ENCODE measurements around the gene RIPK3.

The RIPK3 gene

DNA sequence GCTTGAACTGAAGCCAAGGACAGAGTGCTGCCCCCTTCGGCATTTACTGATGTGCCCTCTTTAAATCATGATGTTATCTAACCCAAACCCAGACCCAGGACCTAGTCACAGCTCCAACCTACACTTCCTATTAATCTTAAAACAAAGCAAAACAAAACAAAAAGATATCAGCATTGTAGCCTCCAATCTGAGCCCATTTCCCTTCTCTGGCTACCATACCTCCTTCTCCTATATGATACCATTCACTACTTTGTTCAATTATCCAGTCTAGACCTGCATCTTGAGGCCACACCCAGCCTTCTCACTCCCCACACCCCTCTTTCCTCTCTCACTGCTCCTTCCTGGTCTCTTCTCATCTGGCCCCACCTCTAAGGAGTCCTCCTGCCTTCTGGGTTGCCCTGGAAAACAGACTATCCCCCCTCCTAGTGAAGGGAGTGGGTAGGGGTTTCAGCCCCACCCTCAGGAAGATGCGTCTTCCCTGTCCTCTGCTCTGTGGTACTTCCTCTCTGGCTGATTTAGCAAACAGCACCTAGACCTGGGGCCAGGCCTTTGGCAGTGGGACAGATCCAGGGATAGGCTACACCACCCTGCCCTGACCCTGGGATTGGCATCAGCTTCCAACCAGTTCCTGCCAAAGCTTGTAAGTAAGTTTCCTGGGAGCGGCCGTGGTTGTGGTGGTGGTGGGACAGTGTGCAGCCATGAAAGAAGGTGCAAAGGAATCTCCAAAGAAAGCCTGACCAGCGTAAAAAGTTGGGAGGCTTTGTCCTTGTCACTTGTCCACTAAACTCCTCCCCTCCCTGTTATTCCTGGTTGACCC, 25.2 kb downstream of the RIPK3 start:
- ATAC-seq (replicated peaks) (no peak), DNase-seq (no peak)
- Mint-ChIP-seq H3K36me3 (peaks cover 9 to 28% of the 10 kb centered on the region in 2 donors), H3K27me3 (peaks cover 5% of the 10 kb centered on the region in 2 donors), H3K4me3 (peak overlapping the region in 1 of 2 donors; percentile 9), H3K27ac (peak overlapping the region; percentile 15), H3K9me3 (no peaks in the 10 kb centered on the region), H3K4me1 (peaks cover 47 to 60% of the 10 kb centered on the region in 2 donors)

DNA sequence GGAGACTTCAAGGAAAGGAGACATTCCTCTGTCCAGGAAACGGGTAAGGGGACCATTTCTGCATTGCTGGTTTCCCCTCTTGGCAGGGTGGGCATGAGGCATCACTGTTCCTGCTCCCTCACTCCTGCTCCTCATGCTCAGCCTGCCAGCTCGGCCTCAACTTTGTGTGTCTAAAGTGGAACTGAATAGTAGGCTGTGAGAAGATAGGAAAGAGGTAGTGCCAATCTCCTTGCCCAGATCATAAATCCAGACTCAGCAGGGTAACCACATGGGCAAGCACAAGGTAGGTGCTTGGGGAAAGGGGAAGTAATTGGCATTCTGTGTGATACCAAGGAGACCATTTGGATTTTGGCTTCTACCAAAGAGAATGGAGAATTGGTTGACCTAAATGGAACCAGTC, 25.9 kb downstream of the RIPK3 start:
- Mint-ChIP-seq H3K4me3 (peak overlapping the region in 1 of 2 donors; percentile 31), H3K36me3 (peaks cover 15 to 34% of the 10 kb centered on the region in 2 donors), H3K4me1 (peaks cover 52 to 67% of the 10 kb centered on the region in 2 donors), H3K27ac (peak overlapping the region; percentile 31), H3K9me3 (no peaks in the 10 kb centered on the region), H3K27me3 (no peaks in the 10 kb centered on the region)
- DNase-seq (no peak), ATAC-seq (replicated peaks) (no peak)

DNA sequence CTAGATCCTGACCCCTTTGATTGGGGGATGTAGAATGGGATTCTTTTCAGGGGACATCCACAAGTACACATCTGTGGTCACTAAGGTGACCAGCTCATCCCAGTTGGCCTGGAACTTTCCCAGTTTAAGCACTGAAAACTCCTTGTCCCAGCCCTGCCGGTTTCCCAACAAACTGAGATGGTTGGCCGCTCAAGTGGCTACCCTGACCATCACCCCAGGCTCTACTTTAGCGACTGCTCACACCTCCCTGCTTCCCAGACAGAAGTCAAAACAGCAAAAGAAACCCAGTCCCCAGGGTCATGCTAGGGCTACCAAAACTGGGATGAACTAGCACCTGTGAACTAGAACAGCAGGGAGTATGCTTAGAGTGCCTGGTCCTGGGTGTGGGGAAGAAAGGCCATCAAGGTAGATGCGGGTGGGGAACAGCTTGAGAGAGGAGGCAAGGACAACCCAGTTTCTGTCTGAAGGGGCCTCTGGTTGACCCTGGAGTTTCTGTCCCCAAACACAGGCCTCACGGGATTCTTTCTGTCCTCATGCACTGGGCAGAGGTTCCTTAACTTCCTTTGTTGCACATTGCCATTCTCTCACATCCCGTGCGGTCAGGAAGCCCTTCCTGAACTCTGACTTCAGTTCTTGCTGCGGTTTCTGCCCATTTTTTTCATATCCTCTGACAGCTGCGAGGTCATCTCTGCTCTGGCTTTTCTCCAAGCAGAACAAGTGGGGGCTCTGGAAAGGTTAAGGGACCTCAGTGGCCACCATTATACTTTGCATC, 26.9 kb downstream of the RIPK3 start:
- peak overlapping the region; percentile 59 for H3K27ac Mint-ChIP-seq
- no peaks in the 10 kb centered on the region for H3K9me3 Mint-ChIP-seq
- no peak overlapping the region for H3K4me3 Mint-ChIP-seq
- ATAC-seq (replicated peaks) (peak in 1 of 2 donors; percentile 6), DNase-seq (no peak)
- H3K36me3 Mint-ChIP-seq: peaks cover 21 to 41% of the 10 kb centered on the region in 2 donors
- H3K27me3 Mint-ChIP-seq: no peaks in the 10 kb centered on the region
- peaks cover 56 to 75% of the 10 kb centered on the region in 2 donors for H3K4me1 Mint-ChIP-seq

DNA sequence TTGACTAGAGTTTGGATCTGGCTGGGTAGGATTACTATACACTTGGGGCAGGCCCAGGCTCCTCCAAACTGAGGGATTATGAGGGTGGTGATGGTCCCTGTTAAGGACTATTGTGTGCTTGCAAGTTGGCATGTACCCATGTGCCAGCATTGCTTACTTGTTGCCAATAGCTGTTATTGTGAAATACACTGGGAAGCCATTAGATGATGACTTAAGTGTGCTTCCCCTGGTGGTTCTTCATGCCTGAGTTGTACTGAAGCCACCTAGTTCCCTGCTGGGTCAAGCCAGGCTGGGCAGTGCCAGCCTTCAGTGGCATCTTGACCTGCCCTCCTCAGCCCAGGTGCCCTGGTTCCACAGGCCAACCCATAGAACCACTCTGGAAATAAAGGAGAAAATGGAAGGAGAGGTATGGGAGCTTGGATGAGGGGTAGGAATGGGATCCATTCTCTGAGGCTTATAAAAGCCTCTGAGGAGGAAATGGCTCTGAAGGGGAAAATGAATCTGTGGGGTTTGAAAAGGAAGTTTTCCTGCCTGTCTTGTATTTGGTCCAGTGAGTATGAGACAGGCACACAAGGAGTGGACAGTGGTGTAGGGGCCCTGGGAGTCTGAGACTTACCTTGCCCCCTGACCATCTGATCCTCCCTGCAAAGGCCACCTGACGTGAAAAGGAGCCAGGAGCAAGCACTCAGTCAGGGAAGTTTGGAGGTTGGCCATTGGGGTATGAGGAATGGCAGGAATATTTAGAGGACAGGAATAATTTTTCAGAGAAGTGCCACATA, 27.8 kb downstream of the RIPK3 start:
- peak overlapping the region; percentile 25 for H3K27ac Mint-ChIP-seq

DNA sequence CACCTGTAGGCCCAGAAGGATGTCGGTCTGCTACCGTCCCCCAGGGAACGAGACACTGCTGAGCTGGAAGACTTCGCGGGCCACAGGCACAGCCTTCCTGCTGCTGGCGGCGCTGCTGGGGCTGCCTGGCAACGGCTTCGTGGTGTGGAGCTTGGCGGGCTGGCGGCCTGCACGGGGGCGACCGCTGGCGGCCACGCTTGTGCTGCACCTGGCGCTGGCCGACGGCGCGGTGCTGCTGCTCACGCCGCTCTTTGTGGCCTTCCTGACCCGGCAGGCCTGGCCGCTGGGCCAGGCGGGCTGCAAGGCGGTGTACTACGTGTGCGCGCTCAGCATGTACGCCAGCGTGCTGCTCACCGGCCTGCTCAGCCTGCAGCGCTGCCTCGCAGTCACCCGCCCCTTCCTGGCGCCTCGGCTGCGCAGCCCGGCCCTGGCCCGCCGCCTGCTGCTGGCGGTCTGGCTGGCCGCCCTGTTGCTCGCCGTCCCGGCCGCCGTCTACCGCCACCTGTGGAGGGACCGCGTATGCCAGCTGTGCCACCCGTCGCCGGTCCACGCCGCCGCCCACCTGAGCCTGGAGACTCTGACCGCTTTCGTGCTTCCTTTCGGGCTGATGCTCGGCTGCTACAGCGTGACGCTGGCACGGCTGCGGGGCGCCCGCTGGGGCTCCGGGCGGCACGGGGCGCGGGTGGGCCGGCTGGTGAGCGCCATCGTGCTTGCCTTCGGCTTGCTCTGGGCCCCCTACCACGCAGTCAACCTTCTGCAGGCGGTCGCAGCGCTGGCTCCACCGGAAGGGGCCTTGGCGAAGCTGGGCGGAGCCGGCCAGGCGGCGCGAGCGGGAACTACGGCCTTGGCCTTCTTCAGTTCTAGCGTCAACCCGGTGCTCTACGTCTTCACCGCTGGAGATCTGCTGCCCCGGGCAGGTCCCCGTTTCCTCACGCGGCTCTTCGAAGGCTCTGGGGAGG, 28.9 kb downstream of the RIPK3 start, which contains the start of gene LTB4R:
TSS of gene LTB4R (plus strand) at position 857 of the 959 bp plus-strand sequence. CDS start 4,150 bp downstream, outside the sequence.
- Mint-ChIP-seq H3K36me3 (peaks cover 24 to 58% of the 10 kb centered on the region in 2 donors), H3K4me1 (peaks cover 59 to 82% of the 10 kb centered on the region in 2 donors), H3K27me3 (no peaks in the 10 kb centered on the region), H3K27ac (peak within 1 kb of the TSS; percentile 84), H3K4me3 (peak within 1 kb of the TSS; percentile 76 to 79), H3K9me3 (no peaks in the 10 kb centered on the region)
- DNase-seq: peak; percentile 65
- peak; percentile 78 to 82 for ATAC-seq (replicated peaks)

More for the DNA sequence above, 27.8 kb downstream of the RIPK3 start:
- Mint-ChIP-seq H3K4me3 (peak overlapping the region; percentile 76 to 79), H3K27me3 (no peaks in the 10 kb centered on the region), H3K36me3 (peaks cover 24 to 47% of the 10 kb centered on the region in 2 donors), H3K9me3 (no peaks in the 10 kb centered on the region), H3K4me1 (peaks cover 59 to 79% of the 10 kb centered on the region in 2 donors)
- ATAC-seq (replicated peaks): no peak
- no peak for DNase-seq

DNA sequence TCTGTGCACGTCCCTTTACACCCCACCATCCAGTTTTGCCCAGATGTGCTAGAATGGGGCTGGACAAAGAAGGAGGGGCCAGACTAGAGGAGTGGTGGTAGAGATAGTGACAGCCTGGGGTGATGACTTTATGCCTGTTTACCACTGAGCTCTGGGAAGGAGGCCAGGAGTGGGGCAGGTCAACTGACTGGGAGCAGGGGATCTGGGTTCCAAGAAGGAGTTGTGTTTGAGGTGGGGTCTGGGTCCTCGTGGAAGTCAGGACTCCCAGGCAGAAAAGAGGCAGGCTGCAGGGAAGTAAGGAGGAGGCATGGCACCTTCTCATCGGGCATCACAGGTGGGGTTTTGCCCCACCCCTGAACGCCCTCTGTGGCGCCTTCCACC, 29.5 kb downstream of the RIPK3 start:
- no peaks in the 10 kb centered on the region for H3K9me3 Mint-ChIP-seq
- peaks cover 24 to 61% of the 10 kb centered on the region in 2 donors for H3K36me3 Mint-ChIP-seq
- H3K27ac Mint-ChIP-seq: peak overlapping the region; percentile 63
- H3K27me3 Mint-ChIP-seq: no peaks in the 10 kb centered on the region
- ATAC-seq (replicated peaks) (no peak), DNase-seq (no peak)
- H3K4me3 Mint-ChIP-seq: peak overlapping the region; percentile 18 to 79
- H3K4me1 Mint-ChIP-seq: peaks cover 59 to 83% of the 10 kb centered on the region in 2 donors

DNA sequence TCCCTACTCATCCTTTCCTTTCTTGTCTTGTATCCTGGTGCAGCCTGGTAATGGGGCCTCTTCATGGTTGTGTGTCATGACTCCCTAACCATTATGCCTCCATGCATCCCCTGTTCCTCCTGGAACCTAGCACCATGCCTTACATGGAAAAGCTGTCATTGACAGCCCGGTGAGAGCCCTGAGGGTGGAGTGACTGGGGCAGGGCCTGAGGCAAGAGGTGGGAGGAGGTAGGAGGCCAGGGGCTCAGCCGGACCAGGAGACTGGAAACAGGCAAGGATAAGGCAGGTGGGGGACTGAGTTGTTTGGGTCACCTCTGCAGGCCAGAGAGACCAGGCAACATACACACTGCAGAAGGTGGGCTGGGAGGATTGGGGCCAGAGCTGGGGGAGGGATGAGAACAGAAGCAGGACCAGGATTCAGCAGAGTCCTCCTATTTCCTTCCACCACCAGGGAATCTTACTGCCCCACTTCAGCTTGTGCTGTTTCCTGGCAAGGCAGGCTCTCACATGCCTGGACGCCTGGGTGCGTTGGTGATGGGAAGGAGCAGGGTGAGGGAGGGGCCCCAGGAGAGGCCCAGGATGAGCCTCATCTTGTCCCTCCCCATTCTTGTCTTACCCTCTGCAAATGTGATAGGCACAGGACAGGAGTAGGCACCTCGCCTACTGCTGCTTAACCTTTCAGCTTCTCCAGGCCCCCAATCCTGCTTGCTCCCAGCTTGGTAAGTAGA, 30.1 kb downstream of the RIPK3 start, which contains the start of gene LTB4R2:
TSS of gene LTB4R2 (plus strand) at position 603 of the 727 bp plus-strand sequence. CDS start 525 bp downstream, outside the sequence.
- no peaks in the 10 kb centered on the region for H3K9me3 Mint-ChIP-seq
- ATAC-seq (replicated peaks): no peak
- peaks cover 58 to 80% of the 10 kb centered on the region in 2 donors for H3K4me1 Mint-ChIP-seq
- no peak for DNase-seq
- H3K27me3 Mint-ChIP-seq: no peaks in the 10 kb centered on the region
- peak within 1 kb of the TSS; percentile 63 for H3K27ac Mint-ChIP-seq
- H3K36me3 Mint-ChIP-seq: peaks cover 27 to 66% of the 10 kb centered on the region in 2 donors
- peak within 1 kb of the TSS; percentile 76 to 79 for H3K4me3 Mint-ChIP-seq

DNA sequence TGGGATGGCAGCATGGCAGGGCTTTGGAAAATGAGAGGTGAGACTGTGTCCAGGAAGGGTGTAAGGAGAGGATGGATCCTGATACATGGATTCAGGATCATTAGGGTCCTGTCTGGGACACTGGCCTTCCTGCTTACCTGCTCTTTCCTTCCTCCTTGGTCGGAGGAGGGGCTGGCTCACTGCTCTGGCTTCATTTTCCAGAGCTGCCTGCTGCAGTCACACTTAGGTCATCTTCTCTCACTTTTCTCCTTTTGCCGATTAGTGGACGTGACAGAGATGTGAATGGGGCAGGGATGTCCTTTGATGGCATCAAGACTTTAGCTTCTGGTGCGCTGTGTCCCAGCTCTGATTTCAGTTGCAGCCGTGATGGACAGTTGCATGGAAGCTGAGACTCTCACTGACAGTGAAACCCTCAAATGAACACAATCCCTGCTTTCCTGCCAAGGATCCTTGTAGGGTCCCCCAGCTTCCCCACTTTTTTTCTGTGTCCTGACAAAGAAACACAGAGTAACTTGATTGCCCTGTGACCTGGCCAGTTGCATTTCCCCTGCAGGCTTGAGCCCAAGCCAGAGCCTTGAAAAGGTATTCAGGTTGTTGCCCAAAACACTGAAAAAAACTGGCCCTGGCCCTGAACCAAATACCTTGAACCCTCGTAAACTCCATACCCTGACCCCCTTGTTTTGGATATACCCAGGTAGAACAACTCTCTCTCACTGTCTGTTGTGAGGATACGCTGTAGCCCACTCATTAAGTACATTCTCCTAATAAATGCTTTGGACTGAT, 31.3 kb downstream of the RIPK3 start:
- H3K4me1 Mint-ChIP-seq: peaks cover 46 to 68% of the 10 kb centered on the region in 2 donors
- DNase-seq: no peak
- peaks cover 33 to 71% of the 10 kb centered on the region in 2 donors for H3K36me3 Mint-ChIP-seq
- no peaks in the 10 kb centered on the region for H3K9me3 Mint-ChIP-seq
- H3K27ac Mint-ChIP-seq: no peak overlapping the region
- no peak for ATAC-seq (replicated peaks)
- no peaks in the 10 kb centered on the region for H3K27me3 Mint-ChIP-seq
- no peak overlapping the region for H3K4me3 Mint-ChIP-seq

DNA sequence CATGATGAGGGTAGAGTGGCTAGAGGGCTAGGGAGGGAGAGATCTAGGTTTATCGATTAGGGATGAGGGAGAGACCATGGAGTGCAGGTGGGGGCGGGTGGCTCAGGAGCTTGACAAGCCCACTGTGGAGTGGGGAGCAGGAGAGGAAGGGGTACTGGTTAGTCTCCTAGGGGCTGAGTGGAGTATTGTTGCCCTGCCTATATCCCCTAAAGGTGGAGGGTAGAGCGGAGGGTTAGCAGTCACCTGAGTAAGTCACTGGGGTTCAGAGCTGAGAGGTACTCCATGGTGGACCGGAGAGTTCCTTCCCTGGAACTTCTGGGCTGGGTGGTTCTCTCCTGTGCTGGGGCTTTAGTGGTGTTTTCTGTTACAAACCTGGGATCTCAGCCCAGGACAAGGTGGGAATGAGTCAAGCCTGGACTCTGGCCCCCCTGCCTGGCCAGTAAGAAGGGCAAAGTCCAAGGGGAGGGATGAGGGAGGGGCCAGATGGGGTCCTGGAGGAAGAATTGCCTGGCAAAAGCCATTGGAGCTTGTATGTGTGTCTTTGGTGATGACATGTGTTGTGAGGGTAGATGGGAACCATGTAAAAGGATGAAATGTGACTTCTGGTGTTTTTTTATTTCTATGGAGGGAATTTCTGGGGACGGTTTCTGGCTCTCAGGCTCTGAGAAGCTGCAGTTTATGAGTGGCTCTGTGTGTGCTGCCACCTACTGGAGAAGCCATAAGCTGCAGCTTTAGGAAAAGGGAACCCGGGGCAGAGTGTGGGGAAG, 32.0 kb downstream of the RIPK3 start, which contains the start of gene CIDEB:
TSS of gene CIDEB (minus strand) at position 403 of the 767 bp plus-strand sequence. CDS start at position 284, 119 bp downstream.
- peaks cover 39 to 60% of the 10 kb centered on the region in 2 donors for H3K4me1 Mint-ChIP-seq
- no peaks in the 10 kb centered on the region for H3K9me3 Mint-ChIP-seq
- peak; percentile 50 for DNase-seq
- H3K27ac Mint-ChIP-seq: peak within 1 kb of the TSS; percentile 25
- no peaks in the 10 kb centered on the region for H3K27me3 Mint-ChIP-seq
- peak; percentile 13 to 30 for ATAC-seq (replicated peaks)
- peaks cover 37 to 71% of the 10 kb centered on the region in 2 donors for H3K36me3 Mint-ChIP-seq
- no peak within 1 kb of the TSS for H3K4me3 Mint-ChIP-seq

DNA sequence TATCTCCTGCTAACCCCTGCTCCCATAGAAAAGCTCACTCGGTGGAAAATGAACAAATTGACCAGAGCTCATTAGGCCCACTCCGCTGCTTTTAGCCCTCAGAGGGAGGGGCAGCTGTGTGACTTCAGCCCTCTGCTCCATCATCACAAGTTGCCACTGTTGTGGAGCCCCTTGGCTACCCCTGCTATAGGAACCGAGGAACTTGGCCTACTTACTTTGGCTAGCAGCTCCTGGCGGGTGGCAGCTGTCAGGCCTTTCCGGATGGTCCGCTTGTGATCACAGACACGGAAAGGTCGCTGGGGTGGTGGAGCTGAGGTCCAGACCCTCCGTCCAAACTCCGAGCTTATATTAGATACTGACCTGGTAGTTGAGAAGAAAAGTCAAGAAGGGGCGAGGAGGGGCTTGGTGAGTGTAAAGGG, 32.6 kb downstream of the RIPK3 start:
- H3K36me3 Mint-ChIP-seq: peaks cover 43 to 72% of the 10 kb centered on the region in 2 donors
- DNase-seq (no peak), ATAC-seq (replicated peaks) (no peak)
- peak overlapping the region; percentile 25 for H3K27ac Mint-ChIP-seq
- H3K4me3 Mint-ChIP-seq: no peak overlapping the region
- peaks cover 33 to 54% of the 10 kb centered on the region in 2 donors for H3K4me1 Mint-ChIP-seq
- no peaks in the 10 kb centered on the region for H3K9me3 Mint-ChIP-seq
- no peaks in the 10 kb centered on the region for H3K27me3 Mint-ChIP-seq

DNA sequence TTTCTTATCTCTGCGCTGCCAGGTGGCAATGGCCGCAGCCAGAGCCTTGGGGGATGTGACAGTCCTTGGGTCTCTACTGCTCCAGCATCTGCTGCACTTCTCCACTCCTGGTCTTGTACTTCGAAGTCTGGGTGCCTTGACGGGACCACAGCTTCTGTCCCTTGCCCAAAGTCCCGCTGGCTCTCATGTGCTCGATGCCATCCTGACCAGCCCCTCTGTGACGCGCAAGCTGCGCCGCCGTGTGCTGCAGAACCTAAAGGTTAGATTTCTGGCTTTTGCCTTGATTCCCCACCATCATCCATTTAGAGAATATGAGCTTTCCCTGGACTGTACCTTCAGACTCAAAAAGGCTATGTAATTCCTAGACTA, 35.8 kb downstream of the RIPK3 start:
- DNase-seq (no peak), ATAC-seq (replicated peaks) (no peak)
- Mint-ChIP-seq H3K36me3 (peaks cover 37 to 73% of the 10 kb centered on the region in 2 donors), H3K27me3 (no peaks in the 10 kb centered on the region), H3K9me3 (no peaks in the 10 kb centered on the region), H3K4me3 (no peak overlapping the region), H3K27ac (no peak overlapping the region), H3K4me1 (peaks cover 21 to 39% of the 10 kb centered on the region in 2 donors)

All from stimulated activated naive B cell treated with anti-CD40 and anti-IgM and Interleukin-4, amounts not matched to agents 10 μg/mL and 1 μg/mL and 100 μg/mL, for 72 hours (primary cell).